HCT116 (cell line): ENCODE data around the gene ANO2. TPM values are rescaled to one million over a fixed set of nuclear protein-coding genes. Genes with fewer than 3 reads are reported as not detected.

Experiments used
- ATAC-seq: fragments of 200-7000 bp; cut with Tn5 transposase; 2 replicates; pipeline ENCODE4 v1.9.1; 2020; ENCODE audit warnings: mild to moderate bottlenecking, moderate library complexity
- BruUV-seq: library from RNA; stranded (reverse); fragments of 400-500 nt; replicated peaks from 2 replicates; lab custom pipeline; 2021; lab: Mats Ljungman, UMichigan
- CTCF ChIA-PET: fragments of 300-600 bp; sonication (Branson Sonifier 250); formaldehyde crosslinking; loops from one replicate; lab custom pipeline; 2021; ENCODE audit warnings: antibody characterized with exemption; lab: Charles Lee
- POLR2A ChIA-PET: fragments of 300-600, 350-600 bp; sonication (Branson Sonifier 250); formaldehyde crosslinking; loops from one replicate; lab custom pipeline; 2021; ENCODE audit warnings: antibody characterized with exemption; lab: Charles Lee
- RAD21 ChIA-PET, 2 experiments: fragments of 300-600 bp; sonication (Branson Sonifier 250); formaldehyde crosslinking; loops; one replicate each; lab custom pipeline; 2023; ENCODE audit warnings: low total read pairs in 2 of 2; ENCODE audit not compliant: uncharacterized antibody in 2 of 2, unreplicated experiment in 2 of 2, low non-redundant PET in 1 of 2; lab: Charles Lee
- DNase-seq: peaks from one replicate; pipeline ENCODE4 v3.0.0-alpha.2; 2010; ENCODE audit warnings: low read depth, low spot score
- H2AFZ ChIP-seq: fragments of 200-600 bp; shearing (Covaris generic), sonication (generic); 2 replicates; pipeline ENCODE4 v1.6.1; 2017; ENCODE audit warnings: low read depth, mixed run types, mixed read lengths, antibody characterized with exemption, low read length; ENCODE audit not compliant: poor library complexity, severe bottlenecking
- H3K27ac ChIP-seq: 2 replicates; pipeline ENCODE4 v1.5.1; 2012; ENCODE audit warnings: low read depth, low read length
- H3K27me3 ChIP-seq: fragments of 200-600 bp; sonication (generic); 2 replicates; pipeline ENCODE4 v1.6.1; 2016; ENCODE audit warnings: mixed run types, low read length, mixed read lengths; ENCODE audit not compliant: insufficient read depth
- H3K36me3 ChIP-seq, 2 experiments: fragments of 200-500 bp in 1 of 2; fragments of 200-600 bp in 1 of 2; sonication (Bioruptor generic) in 1 of 2; sonication (generic) in 1 of 2; 2 replicates each; pipeline versions ENCODE4 v1.5.1 to v1.6.1; 2014 to 2016; ENCODE audit warnings: low read length in 2 of 2, inconsistent platforms in 1 of 2, mixed read lengths in 1 of 2, mixed run types in 1 of 2; ENCODE audit not compliant: insufficient read depth in 2 of 2, control insufficient read depth in 1 of 2
- H3K4me1 ChIP-seq, 2 experiments: fragments of 200-600 bp in 1 of 2; sonication (generic) in 1 of 2; 2 replicates each; pipeline versions ENCODE4 v1.5.1 to v1.6.1; 2012 to 2017; ENCODE audit warnings: low read length in 2 of 2, inconsistent platforms in 1 of 2, mild to moderate bottlenecking in 1 of 2, mixed read lengths in 1 of 2, mixed run types in 1 of 2, moderate library complexity in 1 of 2; ENCODE audit not compliant: insufficient read depth in 2 of 2, control insufficient read depth in 1 of 2
- H3K4me2 ChIP-seq: fragments of 200-600 bp; sonication (generic); 2 replicates; pipeline ENCODE4 v1.6.1; 2017; ENCODE audit warnings: mixed run types, low read length, mixed read lengths
- H3K4me3 ChIP-seq, 2 experiments: fragments of 200-600 bp in 1 of 2; sonication (generic) in 1 of 2; replicated peaks in 1 of 2; 2 replicates each; pipeline ENCODE4 v1.5.1; 2011 to 2016; ENCODE audit warnings: low read length in 2 of 2, control low read depth in 1 of 2, low read depth in 1 of 2, mild to moderate bottlenecking in 1 of 2, mixed read lengths in 1 of 2, mixed run types in 1 of 2
- H3K79me2 ChIP-seq: fragments of 200-600 bp; sonication (generic); 2 replicates; pipeline ENCODE4 v1.6.1; 2017; ENCODE audit warnings: mild to moderate bottlenecking, mixed run types, low read length, moderate library complexity, mixed read lengths; ENCODE audit not compliant: insufficient read depth
- H3K9ac ChIP-seq: fragments of 200-600 bp; sonication (generic); 2 replicates; pipeline ENCODE4 v1.6.1; 2016; ENCODE audit warnings: low read length, mixed read lengths
- H3K9me2 ChIP-seq: fragments of 200-600 bp; sonication (generic), shearing (Covaris generic); 2 replicates; pipeline ENCODE4 v1.6.1; 2017; ENCODE audit warnings: mixed run types, mild to moderate bottlenecking, moderate library complexity; ENCODE audit not compliant: insufficient read depth
- H3K9me3 ChIP-seq, 2 experiments: fragments of 200-500 bp in 1 of 2; fragments of 200-600 bp in 1 of 2; sonication (Bioruptor generic) in 1 of 2; sonication (generic) in 1 of 2; 2 replicates each; pipeline ENCODE4 v1.6.1; 2014 to 2017; ENCODE audit warnings: low read length in 2 of 2, mixed read lengths in 2 of 2, inconsistent platforms in 1 of 2, low read depth in 1 of 2, mild to moderate bottlenecking in 1 of 2, mixed run types in 1 of 2, moderate library complexity in 1 of 2; ENCODE audit not compliant: control insufficient read depth in 1 of 2, insufficient read depth in 1 of 2
- H4K20me1 ChIP-seq: fragments of 200-600 bp; sonication (generic), shearing (Covaris generic); 2 replicates; pipeline ENCODE4 v1.6.1; 2017; ENCODE audit warnings: mixed run types, mild to moderate bottlenecking, moderate library complexity; ENCODE audit not compliant: insufficient read depth
- CBX3 ChIP-seq: IDR thresholded peaks from 2 replicates; pipeline ENCODE4 v1.6.1; 2012; ENCODE audit warnings: low read depth
- CEBPB ChIP-seq: IDR thresholded peaks from 2 replicates; pipeline ENCODE4 v1.6.1; 2012; ENCODE audit warnings: low read depth
- JUND ChIP-seq: IDR thresholded peaks from 2 replicates; pipeline ENCODE4 v1.6.1; 2012
- POLR2A ChIP-seq: IDR thresholded peaks from 2 replicates; pipeline ENCODE4 v1.7.0; 2011; ENCODE audit warnings: borderline replicate concordance; ENCODE audit not compliant: insufficient read depth, insufficient read length; ENCODE audit errors: extremely low read depth
- POLR2AphosphoS5 ChIP-seq: IDR thresholded peaks from 2 replicates; pipeline ENCODE4 v1.6.1; 2011; ENCODE audit warnings: mild to moderate bottlenecking, low read depth, low read length, moderate library complexity
- RAD21 ChIP-seq: IDR thresholded peaks from 2 replicates; pipeline ENCODE4 v1.6.1; 2012; ENCODE audit warnings: low read depth, mild to moderate bottlenecking
- TCF7L2 ChIP-seq: IDR thresholded peaks from 2 replicates; pipeline ENCODE4 v1.7.0; 2011; ENCODE audit warnings: borderline replicate concordance, inconsistent platforms; ENCODE audit not compliant: insufficient read depth, insufficient read length; ENCODE audit errors: extremely low read depth
- intact Hi-C: fragments of 100-400 bp; cut with micrococcal nuclease; formaldehyde crosslinking; loops from 2 replicates; pipeline ENCODE4 v1.10.0; 2022
- total RNA-seq: library from RNA; stranded (reverse); gene quantifications from one replicate; pipeline ENCODE4 v1.2.1, GENCODE V29; 2021; ENCODE audit not compliant: unreplicated experiment
- TF ChIP-seq, protein P1 (sequence below): IDR thresholded peaks from 2 replicates; pipeline ENCODE4 v1.6.1; 2011; ENCODE audit warnings: mild to moderate bottlenecking, low read length, moderate library complexity; ENCODE audit not compliant: insufficient replicate concordance; ENCODE audit errors: extremely low read depth
- TF ChIP-seq, protein P2 (sequence below), 3 experiments: fragments of 200-600 bp in 1 of 3; sonication (generic) in 1 of 3; IDR thresholded peaks in 2 of 3; conservative IDR thresholded peaks in 1 of 3; 2 replicates each; pipeline ENCODE4 v1.5.1; 2012 to 2017; ENCODE audit warnings: low read depth in 2 of 3, low read length in 2 of 3, antibody characterized with exemption in 1 of 3, borderline replicate concordance in 1 of 3, control low read depth in 1 of 3, mild to moderate bottlenecking in 1 of 3, mixed read lengths in 1 of 3, mixed run types in 1 of 3, moderate library complexity in 1 of 3; ENCODE audit not compliant: insufficient read depth in 1 of 3

ANO2 gene
- total RNA-seq, 1 experiment from 2014 or later: not detected

DNA sequence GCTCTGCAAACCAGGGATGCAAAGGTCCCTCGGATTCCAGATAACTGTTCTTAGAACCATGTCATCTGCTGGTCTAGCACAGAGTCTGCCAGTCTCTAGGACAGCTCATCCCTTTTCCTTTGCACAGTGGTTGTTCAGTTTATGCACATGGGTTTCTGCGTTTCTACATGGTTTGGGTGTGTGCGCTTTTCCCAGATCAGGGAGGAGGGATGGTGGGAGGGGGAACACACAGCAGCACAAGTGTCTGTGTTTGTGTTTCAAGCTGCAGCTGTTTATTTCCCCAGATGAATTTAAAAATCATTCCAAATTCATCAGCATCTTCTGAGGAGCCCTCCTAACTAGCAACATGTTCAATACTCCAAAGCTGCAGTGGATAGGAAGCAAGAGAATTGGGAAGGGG lies 45.4 kb downstream of the ANO2 start:
- TF ChIP-seq JUND (no peak), CEBPB (no peak), TCF7L2 (no peak)
- H3K9me3 ChIP-seq: no peaks in the 10 kb centered on the region
- H3K27me3 ChIP-seq: 0 out of 2 replicates have a peak, but pooled peaks cover 4% of the 10 kb centered on the region
- H3K9ac ChIP-seq: no peak overlapping the region
- H3K4me3 ChIP-seq: no peak overlapping the region
- no peaks in the 10 kb centered on the region for H3K36me3 ChIP-seq
- no peaks in the 10 kb centered on the region for H3K4me1 ChIP-seq
- no peak overlapping the region for H2AFZ ChIP-seq
- H4K20me1 ChIP-seq: no peaks in the 10 kb centered on the region
- BruUV-seq: no TSS peak
- H3K79me2 ChIP-seq: no peaks in the 10 kb centered on the region
- no peaks in the 10 kb centered on the region for H3K9me2 ChIP-seq
- intact Hi-C loops: loop anchor here (1.0 kb wide), 1 partner anchor 154 kb away; no protein-coding TSS in a partner anchor
- POLR2A ChIA-PET: no interaction called here
- CTCF ChIA-PET: interaction anchor here (1.4 to 2.3 kb wide), 3 partner anchors 11 to 155 kb away, joined by 4 to 25 read pairs (median 11); no protein-coding TSS in a partner anchor
- no peak for DNase-seq
- no peak for ATAC-seq
- RAD21 ChIA-PET: interaction anchor here (1.1 to 1.7 kb wide), 2 partner anchors 154 kb away, joined by 5 to 6 read pairs; no protein-coding TSS in a partner anchor
- H3K4me2 ChIP-seq: no peak overlapping the region
- no peak overlapping the region for H3K27ac ChIP-seq

DNA sequence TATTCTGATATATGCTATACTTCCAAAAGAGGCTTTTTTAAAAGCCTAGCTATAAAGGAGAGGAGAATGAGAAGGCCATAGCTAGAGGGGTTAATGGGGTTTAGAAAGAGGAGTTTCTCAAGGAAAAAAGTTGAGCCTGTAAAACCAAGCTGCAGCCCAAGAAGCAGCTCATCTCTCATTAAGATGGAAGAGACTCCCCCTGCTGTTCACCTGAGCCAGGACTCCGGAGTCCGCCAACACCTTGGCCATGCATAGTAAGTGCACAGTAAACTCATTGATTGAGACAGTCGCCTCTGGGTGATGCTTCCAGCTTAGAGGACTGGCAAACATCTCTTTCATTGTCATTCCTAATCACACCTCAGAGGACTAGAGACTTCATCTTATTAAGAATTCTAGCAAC lies 46.2 kb downstream of the ANO2 start:
- Histone ChIP-seq H3K9me2 (no peaks in the 10 kb centered on the region), H3K4me3 (no peak overlapping the region), H2AFZ (no peak overlapping the region), H3K4me2 (no peak overlapping the region), H4K20me1 (no peaks in the 10 kb centered on the region), H3K4me1 (no peaks in the 10 kb centered on the region), H3K9ac (no peak overlapping the region), H3K79me2 (no peaks in the 10 kb centered on the region), H3K27me3 (0 out of 2 replicates have a peak, but pooled peaks cover 4% of the 10 kb centered on the region), H3K27ac (no peak overlapping the region), H3K36me3 (no peaks in the 10 kb centered on the region), H3K9me3 (no peaks in the 10 kb centered on the region)
- peak; percentile 95 for ATAC-seq
- no peak for DNase-seq
- CTCF ChIA-PET: interaction anchor here (1.2 to 2.3 kb wide), 4 partner anchors 10 to 154 kb away, joined by 3 to 25 read pairs (median 8); no protein-coding TSS in a partner anchor
- intact Hi-C loops: loop anchor here (1.0 kb wide), 1 partner anchor 154 kb away; no protein-coding TSS in a partner anchor
- no peak for TF ChIP-seq CBX3
- TF ChIP-seq, protein P1, sequence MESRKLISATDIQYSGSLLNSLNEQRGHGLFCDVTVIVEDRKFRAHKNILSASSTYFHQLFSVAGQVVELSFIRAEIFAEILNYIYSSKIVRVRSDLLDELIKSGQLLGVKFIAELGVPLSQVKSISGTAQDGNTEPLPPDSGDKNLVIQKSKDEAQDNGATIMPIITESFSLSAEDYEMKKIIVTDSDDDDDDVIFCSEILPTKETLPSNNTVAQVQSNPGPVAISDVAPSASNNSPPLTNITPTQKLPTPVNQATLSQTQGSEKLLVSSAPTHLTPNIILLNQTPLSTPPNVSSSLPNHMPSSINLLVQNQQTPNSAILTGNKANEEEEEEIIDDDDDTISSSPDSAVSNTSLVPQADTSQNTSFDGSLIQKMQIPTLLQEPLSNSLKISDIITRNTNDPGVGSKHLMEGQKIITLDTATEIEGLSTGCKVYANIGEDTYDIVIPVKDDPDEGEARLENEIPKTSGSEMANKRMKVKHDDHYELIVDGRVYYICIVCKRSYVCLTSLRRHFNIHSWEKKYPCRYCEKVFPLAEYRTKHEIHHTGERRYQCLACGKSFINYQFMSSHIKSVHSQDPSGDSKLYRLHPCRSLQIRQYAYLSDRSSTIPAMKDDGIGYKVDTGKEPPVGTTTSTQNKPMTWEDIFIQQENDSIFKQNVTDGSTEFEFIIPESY: no peak
- TF ChIP-seq POLR2A: no peak
- no peak for TF ChIP-seq POLR2AphosphoS5
- TF ChIP-seq, protein P2, sequence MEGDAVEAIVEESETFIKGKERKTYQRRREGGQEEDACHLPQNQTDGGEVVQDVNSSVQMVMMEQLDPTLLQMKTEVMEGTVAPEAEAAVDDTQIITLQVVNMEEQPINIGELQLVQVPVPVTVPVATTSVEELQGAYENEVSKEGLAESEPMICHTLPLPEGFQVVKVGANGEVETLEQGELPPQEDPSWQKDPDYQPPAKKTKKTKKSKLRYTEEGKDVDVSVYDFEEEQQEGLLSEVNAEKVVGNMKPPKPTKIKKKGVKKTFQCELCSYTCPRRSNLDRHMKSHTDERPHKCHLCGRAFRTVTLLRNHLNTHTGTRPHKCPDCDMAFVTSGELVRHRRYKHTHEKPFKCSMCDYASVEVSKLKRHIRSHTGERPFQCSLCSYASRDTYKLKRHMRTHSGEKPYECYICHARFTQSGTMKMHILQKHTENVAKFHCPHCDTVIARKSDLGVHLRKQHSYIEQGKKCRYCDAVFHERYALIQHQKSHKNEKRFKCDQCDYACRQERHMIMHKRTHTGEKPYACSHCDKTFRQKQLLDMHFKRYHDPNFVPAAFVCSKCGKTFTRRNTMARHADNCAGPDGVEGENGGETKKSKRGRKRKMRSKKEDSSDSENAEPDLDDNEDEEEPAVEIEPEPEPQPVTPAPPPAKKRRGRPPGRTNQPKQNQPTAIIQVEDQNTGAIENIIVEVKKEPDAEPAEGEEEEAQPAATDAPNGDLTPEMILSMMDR (IDR thresholded peaks at IDR 0.05 in 2 of 3, conservative IDR thresholded peaks at IDR 0.05 in 1 of 3; ENCODE audit: borderline replicate concordance in 1 of 3, insufficient read depth in 1 of 3, low read depth in 2 of 3, low read length in 2 of 3): peak; percentile 19 to 65 (median 63); a peak in 5 of 6 replicates
- peak; percentile 40 for TF ChIP-seq RAD21
- RAD21 ChIA-PET: interaction anchor here (1.1 to 1.7 kb wide), 2 partner anchors 154 kb away, joined by 5 to 6 read pairs; no protein-coding TSS in a partner anchor
- BruUV-seq: no TSS peak
- POLR2A ChIA-PET: no interaction called here
